Eye (tissue), 1 donor: ENCODE results near the gene PVRIG.
A peak's percentile ranks its signal among the peaks of the same experiment; 100 is the strongest.
"Not testable (repeated sequence)": the region's sequence is repeated elsewhere in the genome, so short reads cannot be mapped to it uniquely, and the experiment has no call there.

Experiments
- DNase-seq: peaks from one replicate; pipeline ENCODE4 v3.0.0-alpha.2; 2015

PVRIG gene

GRCh38 chr7:100195901-100196322 is 23.8 kb upstream of the PVRIG start:
- DNase-seq = not testable (repeated sequence)

DNA sequence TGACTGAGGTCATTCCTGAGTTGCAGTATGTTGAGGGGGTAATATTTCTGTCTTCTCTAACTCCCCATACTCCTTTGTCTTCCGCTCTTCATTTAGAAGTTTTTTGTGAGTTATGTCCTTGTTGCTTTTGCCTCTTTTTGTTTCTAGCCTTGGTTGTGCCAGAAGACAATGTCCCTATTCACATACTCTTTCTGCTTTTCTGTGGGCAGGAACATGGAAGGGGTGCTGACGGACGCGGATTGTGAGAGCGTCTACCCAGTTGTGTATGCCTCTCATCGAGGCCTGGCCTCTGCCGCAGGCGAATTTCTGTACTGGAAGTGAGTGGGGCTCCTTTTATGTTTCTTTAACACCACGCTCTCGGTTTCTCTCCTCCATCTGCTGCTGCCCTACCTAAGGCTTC is 21.5 kb upstream of the PVRIG start:
- DNase-seq = no peak

DNA sequence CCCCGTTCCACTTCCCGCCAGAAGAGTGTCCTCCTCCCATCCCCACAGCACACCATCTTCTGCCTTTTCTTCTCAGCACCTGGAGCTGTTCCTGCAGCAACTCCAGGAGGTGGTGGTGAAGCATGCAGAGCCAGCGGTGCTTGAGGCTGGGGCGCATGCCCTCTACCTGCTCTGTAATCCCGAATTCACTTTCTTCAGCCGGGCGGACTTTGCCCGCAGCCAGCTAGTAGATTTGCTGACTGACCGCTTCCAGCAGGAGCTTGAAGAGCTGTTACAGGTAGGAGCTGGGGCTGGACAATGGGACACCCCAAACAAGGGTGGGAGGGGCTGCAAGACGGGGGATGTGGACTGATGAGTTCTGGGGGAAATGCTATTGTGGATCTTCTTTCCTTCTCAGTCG is 19.1 kb upstream of the PVRIG start:
- DNase-seq = no peak

DNA sequence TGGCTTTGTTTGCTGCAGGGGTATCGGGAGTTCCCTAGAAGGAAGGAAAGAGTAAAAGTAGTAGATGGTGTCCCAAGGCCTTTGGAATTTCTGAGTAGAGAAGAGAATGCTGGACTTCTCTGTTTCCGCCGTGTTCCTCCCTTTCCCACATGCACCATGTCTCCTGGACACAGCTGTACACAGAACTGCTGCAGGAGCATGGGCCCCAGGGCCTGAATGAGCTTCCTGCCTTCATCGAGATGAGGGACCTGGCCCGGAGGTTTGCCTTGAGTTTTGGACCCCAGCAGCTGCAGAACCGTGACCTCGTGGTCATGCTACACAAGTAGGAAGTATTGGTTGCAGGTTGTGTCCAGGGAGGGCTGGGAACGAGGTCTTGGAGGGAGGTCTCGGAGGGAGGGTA is 15.3 kb upstream of the PVRIG start:
- DNase-seq = no peak

DNA sequence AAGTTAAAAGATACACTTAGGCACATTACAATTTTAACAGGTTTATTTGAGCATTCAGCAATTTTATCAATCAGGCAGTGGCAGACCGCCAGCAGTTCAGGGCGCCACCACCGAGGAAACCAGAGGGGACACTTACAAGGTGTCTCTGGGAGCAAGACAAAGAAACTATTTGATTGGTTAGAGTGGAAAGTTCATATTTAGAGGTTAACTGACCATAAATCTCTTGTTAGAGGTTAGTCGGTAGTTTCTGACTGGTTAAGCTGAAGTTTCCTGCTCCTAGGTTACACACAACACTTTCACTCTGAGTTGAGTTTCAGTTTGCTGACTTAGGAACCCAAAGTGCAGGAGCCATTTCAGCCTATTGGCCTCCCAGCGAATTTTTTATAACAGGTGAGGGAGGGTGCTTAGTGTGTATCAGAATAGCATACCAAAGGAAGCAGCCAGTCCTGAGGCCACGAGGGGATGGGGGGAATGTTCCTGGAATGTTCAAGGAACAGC is 10.8 kb upstream of the PVRIG start:
- DNase-seq = no peak

GRCh38 chr7:100209493-100209892 is 10.3 kb upstream of the PVRIG start:
- DNase-seq = no peak

GRCh38 chr7:100210805-100211204 is 8.9 kb upstream of the PVRIG start:
- no peak for DNase-seq

DNA sequence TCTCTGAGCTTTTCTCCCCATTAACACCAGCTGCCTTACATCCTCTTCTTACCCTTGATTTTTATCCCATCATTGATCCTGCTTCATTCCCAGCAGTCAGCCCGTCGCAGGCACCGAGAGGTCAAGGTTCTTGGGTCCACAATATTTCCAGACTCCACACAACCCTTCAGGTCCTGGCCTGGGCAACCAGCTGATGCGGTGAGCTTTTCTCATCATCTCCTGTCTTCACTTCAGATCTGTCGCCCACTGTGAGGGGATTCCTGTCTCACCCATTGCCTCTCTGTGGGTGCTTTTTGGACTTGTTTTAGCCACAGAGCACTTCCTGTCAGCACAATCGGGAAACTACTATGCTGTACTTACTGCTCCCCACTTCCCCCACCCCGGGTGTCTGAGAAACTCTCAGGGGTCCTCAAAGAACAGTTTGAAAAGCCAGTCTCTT is 8.4 kb upstream of the PVRIG start:
- DNase-seq = no peak

GRCh38 chr7:100212631-100213286 is 7.0 kb upstream of the PVRIG start:
- no peak for DNase-seq

GRCh38 chr7:100213672-100214071 is 6.1 kb upstream of the PVRIG start:
- no peak for DNase-seq

GRCh38 chr7:100214356-100214755 is 5.4 kb upstream of the PVRIG start:
- not testable (repeated sequence) for DNase-seq

GRCh38 chr7:100215895-100216294 is 3.9 kb upstream of the PVRIG start:
- DNase-seq = no peak

DNA sequence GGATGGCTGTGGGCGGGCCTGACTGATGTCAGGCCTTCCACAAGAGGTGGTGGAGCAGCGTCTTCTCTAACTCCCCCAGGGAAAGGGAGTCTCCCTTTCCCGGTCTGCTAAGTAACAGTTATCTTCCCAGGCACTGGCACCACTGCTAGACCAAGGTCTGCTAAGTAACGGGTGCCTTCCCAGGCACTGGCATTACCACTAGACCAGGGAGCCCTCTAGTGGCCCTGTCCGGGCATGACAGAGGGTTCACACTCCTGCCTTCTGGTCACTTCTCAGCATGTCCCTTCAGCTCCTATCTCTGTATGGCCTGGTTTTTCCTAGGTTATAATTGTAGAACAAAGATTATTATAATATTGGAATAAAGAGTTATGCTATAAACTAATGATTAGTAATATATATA is 1.8 kb upstream of the PVRIG start:
- DNase-seq = peak; percentile 75

DNA sequence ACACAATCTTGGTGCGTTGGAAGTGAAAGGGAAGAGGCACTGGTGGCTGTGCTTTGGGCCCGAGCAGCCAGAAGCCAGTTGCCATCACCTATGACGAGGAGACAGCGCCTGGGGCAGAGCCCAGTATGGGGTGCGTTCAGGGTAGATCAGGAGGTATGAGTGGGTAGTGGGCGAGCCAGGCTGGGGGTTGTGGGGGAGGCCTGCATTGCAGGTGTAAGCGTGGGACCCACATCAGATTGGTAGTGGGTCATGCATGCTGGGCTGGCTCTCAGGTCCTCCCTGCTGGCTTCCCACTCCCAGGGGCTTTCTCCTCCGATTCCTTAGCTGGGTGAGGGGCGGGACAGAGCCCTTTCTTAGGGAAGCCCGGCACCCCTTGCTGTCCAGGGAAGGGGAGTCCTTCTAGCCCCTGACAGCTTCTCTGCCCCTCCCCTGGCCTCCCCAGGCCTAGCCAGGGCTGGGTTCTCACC is 445 bp upstream of the PVRIG start:
- DNase-seq = no peak

GRCh38 chr7:100220586-100221230 is 959 bp downstream of the PVRIG start:
- DNase-seq = no peak

GRCh38 chr7:100221231-100221718 is 1.5 kb downstream of the PVRIG start:
- no peak for DNase-seq

GRCh38 chr7:100221767-100222444 is 2.2 kb downstream of the PVRIG start:
- DNase-seq = no peak

GRCh38 chr7:100222445-100223132 is 2.8 kb downstream of the PVRIG start:
- DNase-seq = no peak

- DNase-seq = not testable (repeated sequence)
Measured at GRCh38 chr7:100223376-100223927, 3.7 kb downstream of the PVRIG start.

- not testable (repeated sequence) for DNase-seq
Measured at GRCh38 chr7:100224891-100225290, 5.1 kb downstream of the PVRIG start.

GRCh38 chr7:100234660-100235317 is 15.0 kb downstream of the PVRIG start:
- DNase-seq = not testable (repeated sequence)

DNA sequence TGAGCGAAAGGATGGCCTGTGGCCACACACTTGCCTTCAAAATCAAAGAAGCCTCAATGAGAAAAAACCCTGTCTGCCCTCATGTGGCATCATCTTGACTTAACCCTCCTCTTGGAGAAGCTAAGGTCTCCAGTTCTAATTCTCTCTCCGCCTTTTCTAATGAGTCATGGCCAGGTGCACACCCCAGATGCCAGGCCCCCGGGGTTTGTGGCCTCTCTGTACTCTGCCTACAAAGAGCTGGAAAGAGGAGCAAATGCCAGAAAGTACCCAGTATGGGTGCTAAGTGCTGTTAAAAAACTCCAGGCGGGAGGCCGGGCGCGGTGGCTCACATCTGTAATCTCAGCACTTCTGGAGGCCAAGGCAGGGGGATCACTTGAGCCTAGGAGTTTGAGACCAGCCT is 20.2 kb downstream of the PVRIG start:
- DNase-seq = not testable (repeated sequence)
